HCT116 (cell line): ENCODE data around the gene PRDM2.

ENCODE experiments used
- CBX3 ChIP-seq: IDR thresholded peaks from 2 replicates; pipeline ENCODE4 v1.6.1; 2012; ENCODE audit warnings: low read depth
- CEBPB ChIP-seq: IDR thresholded peaks from 2 replicates; pipeline ENCODE4 v1.6.1; 2012; ENCODE audit warnings: low read depth
- EZH2 ChIP-seq: fragments of 200-600 bp; sonication (generic); IDR thresholded peaks from 2 replicates; pipeline ENCODE4 v1.6.1; 2017; ENCODE audit warnings: antibody characterized with exemption, mixed run types
- EZH2phosphoT487 ChIP-seq: fragments of 200-600 bp; IDR thresholded peaks from 2 replicates; pipeline ENCODE4 v1.6.1; 2018; ENCODE audit warnings: antibody characterized with exemption, borderline replicate concordance
- FOSL1 ChIP-seq: IDR thresholded peaks from 2 replicates; pipeline ENCODE4 v1.6.1; 2012; ENCODE audit warnings: low read depth
- JUND ChIP-seq: IDR thresholded peaks from 2 replicates; pipeline ENCODE4 v1.6.1; 2012
- POLR2A ChIP-seq: IDR thresholded peaks from 2 replicates; pipeline ENCODE4 v1.7.0; 2011; ENCODE audit warnings: borderline replicate concordance; ENCODE audit not compliant: insufficient read depth, insufficient read length; ENCODE audit errors: extremely low read depth
- POLR2AphosphoS5 ChIP-seq: IDR thresholded peaks from 2 replicates; pipeline ENCODE4 v1.6.1; 2011; ENCODE audit warnings: mild to moderate bottlenecking, low read depth, low read length, moderate library complexity
- RAD21 ChIP-seq: IDR thresholded peaks from 2 replicates; pipeline ENCODE4 v1.6.1; 2012; ENCODE audit warnings: low read depth, mild to moderate bottlenecking
- SP1 ChIP-seq: IDR thresholded peaks from 2 replicates; pipeline ENCODE4 v1.6.1; 2012; ENCODE audit warnings: low read depth
- ZBTB33 ChIP-seq: IDR thresholded peaks from 2 replicates; pipeline ENCODE4 v1.6.1; 2011; ENCODE audit warnings: mild to moderate bottlenecking, low read length, moderate library complexity; ENCODE audit not compliant: insufficient replicate concordance; ENCODE audit errors: extremely low read depth
- ZNF274 ChIP-seq: fragments of 200-500 bp; sonication (Bioruptor generic); IDR thresholded peaks from 2 replicates; pipeline ENCODE4 v1.6.1; 2014; ENCODE audit warnings: mild to moderate bottlenecking, low read depth, low read length, inconsistent platforms
- TF ChIP-seq, protein P1 (sequence below), 3 experiments: fragments of 200-600 bp in 1 of 3; sonication (generic) in 1 of 3; IDR thresholded peaks in 2 of 3; conservative IDR thresholded peaks in 1 of 3; 2 replicates each; pipeline ENCODE4 v1.5.1; 2012 to 2017; ENCODE audit warnings: low read depth in 2 of 3, low read length in 2 of 3, antibody characterized with exemption in 1 of 3, borderline replicate concordance in 1 of 3, control low read depth in 1 of 3, mild to moderate bottlenecking in 1 of 3, mixed read lengths in 1 of 3, mixed run types in 1 of 3, moderate library complexity in 1 of 3; ENCODE audit not compliant: insufficient read depth in 1 of 3
- TF ChIP-seq, protein P2 (sequence below): IDR thresholded peaks from 2 replicates; pipeline ENCODE4 v1.6.1; 2012

- TF ChIP-seq, protein P1, sequence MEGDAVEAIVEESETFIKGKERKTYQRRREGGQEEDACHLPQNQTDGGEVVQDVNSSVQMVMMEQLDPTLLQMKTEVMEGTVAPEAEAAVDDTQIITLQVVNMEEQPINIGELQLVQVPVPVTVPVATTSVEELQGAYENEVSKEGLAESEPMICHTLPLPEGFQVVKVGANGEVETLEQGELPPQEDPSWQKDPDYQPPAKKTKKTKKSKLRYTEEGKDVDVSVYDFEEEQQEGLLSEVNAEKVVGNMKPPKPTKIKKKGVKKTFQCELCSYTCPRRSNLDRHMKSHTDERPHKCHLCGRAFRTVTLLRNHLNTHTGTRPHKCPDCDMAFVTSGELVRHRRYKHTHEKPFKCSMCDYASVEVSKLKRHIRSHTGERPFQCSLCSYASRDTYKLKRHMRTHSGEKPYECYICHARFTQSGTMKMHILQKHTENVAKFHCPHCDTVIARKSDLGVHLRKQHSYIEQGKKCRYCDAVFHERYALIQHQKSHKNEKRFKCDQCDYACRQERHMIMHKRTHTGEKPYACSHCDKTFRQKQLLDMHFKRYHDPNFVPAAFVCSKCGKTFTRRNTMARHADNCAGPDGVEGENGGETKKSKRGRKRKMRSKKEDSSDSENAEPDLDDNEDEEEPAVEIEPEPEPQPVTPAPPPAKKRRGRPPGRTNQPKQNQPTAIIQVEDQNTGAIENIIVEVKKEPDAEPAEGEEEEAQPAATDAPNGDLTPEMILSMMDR (IDR thresholded peaks at IDR 0.05 in 2 of 3, conservative IDR thresholded peaks at IDR 0.05 in 1 of 3; ENCODE audit: borderline replicate concordance in 1 of 3, insufficient read depth in 1 of 3, low read depth in 2 of 3, low read length in 2 of 3), result no peak
- TF ChIP-seq EZH2phosphoT487 (no peak), EZH2 (no peak), POLR2A (no peak), POLR2AphosphoS5 (no peak), ZNF274 (no peak), SP1 (no peak), CEBPB (no peak), RAD21 (no peak), ZBTB33 (no peak), CBX3 (no peak), FOSL1 (no peak), JUND (no peak)
- TF ChIP-seq, protein P2, sequence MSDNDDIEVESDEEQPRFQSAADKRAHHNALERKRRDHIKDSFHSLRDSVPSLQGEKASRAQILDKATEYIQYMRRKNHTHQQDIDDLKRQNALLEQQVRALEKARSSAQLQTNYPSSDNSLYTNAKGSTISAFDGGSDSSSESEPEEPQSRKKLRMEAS, result no peak
Observed at GRCh38 chr1:13871886-13872285, 171.9 kb downstream of the PRDM2 start.
